GM12872 (cell line): ENCODE measurements around the gene NAP1L1.

Source experiments
- TF ChIP-seq, protein P1 (sequence below): IDR thresholded peaks from 3 replicates; pipeline ENCODE4 v1.5.1; 2011; ENCODE audit warnings: low read depth, mild to moderate bottlenecking, low read length, moderate library complexity; ENCODE audit not compliant: insufficient read depth

Gene NAP1L1

DNA sequence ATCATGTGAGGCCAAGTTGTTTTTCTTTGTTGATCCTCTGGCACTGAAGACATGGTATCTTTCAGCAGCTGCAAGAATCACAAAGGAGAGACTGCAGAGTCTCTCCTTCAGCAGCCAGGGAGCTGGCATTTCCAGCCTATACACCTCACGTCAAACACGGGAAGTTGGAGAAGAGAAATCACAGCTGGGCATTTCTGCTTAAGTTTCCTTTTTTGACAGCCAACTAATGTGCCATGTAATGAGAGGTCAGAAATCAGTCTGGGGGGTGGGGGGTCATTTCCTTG lies 81.2 kb downstream of the NAP1L1 start:
- TF ChIP-seq, protein P1, sequence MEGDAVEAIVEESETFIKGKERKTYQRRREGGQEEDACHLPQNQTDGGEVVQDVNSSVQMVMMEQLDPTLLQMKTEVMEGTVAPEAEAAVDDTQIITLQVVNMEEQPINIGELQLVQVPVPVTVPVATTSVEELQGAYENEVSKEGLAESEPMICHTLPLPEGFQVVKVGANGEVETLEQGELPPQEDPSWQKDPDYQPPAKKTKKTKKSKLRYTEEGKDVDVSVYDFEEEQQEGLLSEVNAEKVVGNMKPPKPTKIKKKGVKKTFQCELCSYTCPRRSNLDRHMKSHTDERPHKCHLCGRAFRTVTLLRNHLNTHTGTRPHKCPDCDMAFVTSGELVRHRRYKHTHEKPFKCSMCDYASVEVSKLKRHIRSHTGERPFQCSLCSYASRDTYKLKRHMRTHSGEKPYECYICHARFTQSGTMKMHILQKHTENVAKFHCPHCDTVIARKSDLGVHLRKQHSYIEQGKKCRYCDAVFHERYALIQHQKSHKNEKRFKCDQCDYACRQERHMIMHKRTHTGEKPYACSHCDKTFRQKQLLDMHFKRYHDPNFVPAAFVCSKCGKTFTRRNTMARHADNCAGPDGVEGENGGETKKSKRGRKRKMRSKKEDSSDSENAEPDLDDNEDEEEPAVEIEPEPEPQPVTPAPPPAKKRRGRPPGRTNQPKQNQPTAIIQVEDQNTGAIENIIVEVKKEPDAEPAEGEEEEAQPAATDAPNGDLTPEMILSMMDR: no peak

DNA sequence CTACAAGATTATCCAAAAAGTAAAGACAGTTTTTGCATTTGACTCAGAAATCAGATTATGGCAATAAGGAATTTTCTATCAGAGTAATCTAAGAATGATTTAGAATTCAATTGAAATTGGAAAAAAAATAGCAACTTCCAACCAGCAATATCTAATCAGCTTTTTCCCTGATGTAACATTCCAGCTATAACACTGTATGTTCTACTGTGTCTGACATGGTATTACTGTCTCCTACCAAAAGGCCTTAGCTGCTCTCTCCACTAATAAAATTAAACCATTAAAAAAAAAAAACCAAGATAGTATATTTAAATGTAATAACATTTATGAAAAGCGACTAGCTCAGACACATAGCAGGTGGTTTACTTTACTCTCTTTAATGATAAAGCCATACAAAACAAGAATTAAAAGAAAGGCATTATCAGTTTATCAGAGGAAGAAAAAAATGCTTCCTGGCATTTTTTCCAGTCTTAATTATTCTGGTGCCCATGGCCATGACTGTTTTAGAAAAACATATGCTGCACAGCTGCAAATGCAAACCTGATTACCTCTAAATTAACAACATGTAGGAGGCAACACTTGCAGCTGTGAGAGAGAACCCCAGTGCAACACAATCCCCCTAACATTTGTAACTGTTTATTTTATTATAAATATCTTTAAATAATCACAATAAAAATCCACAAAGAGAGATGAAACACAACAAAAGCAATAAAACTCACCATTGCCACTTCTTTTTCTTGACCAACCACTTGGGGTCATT lies 81.7 kb downstream of the NAP1L1 start:
- TF ChIP-seq, protein P1: no peak

DNA sequence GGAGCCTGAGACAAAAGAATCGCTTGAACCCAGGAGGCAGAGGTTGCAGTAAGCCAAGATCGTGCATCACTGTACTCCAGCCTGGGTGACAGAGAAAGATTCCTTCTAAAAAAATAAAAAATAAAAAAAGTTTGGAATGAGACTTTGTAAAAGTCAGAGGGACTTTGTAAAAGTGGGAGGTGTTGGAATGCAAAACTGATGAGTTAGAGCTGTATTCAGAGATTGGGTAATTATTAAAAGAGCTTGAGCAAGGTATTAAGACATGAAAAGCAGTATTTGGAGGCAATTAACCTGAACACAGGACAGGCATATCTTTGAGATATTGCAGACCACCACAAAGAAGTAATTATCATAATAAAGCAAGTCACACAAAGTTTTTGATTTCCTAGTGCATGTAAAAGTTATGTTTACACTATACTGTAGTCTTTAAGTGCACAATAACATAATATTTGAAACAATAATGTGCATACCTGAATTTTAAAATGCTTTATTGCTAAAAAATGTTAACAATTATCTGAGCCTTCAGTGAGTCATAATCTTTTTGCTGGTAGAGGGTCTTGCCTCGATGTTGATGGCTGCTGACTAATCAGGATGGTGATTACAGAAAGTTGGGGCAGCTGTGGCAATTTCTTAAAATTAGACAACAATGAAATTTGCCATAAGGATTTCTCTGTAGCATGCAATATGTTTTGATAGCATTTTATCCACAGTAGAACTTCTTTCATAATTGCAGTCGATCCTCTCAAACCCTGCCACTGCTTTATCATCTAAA lies 86.0 kb downstream of the NAP1L1 start:
- TF ChIP-seq, protein P1: no peak

DNA sequence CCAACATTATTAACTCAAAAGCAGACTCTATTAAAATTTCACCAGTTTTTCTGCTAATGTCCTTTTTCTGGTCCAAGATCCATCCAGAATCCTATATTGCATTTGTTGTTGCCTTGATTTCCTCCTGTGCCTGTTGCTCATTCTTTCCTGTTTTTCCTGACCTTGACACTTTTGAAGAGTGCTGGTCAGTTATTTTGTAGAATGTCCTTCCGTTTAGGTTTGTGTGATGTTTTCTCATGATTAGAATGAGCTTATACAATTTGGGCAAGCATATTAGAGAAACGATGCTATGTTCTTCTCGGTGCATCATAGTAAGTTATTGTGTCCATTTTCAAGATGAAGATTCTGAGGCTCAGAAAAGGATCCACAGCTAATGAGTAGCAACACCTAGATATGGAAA lies 86.8 kb downstream of the NAP1L1 start:
- TF ChIP-seq, protein P1: no peak

DNA sequence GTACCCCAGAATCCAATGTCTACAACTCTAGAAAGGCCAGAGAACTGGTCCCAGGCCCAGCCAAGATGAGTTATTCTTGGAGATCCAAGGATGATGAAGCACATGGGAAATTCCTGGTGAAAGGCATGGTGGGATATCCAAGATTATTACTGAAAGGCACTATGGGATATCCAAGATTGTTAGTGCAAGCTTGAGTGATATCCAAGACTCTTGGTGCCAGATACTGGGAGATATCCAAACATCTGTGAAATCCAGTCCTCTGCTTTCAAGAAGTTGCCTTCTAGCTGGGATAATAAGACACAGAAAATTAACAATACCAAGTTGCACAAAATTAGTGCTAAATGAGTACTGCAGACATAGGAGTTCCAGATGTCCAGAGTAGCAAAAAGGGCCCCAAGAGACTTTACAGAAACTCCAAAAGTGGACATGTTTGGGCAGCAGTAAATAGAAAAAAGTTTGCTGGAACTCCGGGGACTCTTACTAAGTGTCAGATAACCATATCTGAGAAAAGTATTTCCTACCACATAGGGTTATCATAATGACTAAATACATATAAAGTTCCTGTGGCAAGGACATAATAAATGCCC lies 87.5 kb downstream of the NAP1L1 start:
- TF ChIP-seq, protein P1: no peak

DNA sequence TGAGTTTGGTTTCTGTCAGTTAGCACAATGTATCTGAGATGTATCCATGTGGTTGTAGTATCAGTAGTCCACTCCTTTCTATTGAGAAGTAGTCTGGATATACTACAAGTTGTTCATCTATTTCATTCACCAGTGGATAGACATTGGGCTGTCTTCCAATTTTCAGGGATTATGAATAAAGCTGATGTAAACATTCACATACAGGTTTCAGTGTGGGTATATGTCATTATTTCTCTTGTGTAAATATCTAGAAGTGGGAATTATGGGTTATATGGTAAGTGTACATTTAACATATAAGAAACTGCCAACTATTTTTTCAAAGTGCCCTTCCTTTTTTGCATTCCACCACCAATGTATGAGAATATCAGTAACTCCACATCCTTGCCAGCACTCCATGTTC lies 88.8 kb downstream of the NAP1L1 start:
- TF ChIP-seq, protein P1: no peak

DNA sequence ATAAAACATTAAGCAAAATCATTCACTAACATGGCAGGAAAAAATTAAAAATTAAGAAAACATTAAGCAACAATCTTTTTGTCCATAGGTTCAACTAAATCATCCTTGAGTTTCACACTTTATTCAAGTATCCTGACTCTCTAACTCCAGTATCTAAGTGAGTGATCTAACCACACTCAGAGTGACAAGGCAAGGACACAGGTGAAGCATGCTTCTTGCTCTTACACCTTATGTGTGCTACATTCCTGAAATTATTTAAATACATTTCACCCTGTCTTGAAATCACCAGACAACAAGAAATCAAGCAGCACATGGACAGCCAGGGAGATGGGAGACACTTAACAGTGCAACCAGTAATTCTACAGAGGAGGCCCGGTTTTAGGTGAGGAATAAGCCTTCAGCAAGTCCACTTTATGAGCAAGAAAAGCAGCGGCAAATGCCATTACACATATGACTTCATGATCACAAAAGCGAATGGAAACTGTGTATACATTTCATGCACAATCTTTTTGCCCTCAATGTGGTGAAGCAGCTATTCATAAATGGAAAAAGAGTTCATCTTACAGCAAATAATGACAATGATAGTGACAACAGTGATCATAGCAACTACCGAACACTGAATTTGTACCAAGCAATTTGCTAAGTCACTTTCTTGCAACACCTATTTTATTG lies 90.3 kb downstream of the NAP1L1 start:
- TF ChIP-seq, protein P1: no peak
